HFFc6 (cell line): ENCODE measurements around the gene DGKZ. TPM values are rescaled to one million over a fixed set of nuclear protein-coding genes. Genes with fewer than 3 reads are reported as not detected.

Experiments used
- DNase-seq: peaks from one replicate; pipeline ENCODE4 v3.0.0-alpha.2; 2018
- H3K27ac Mint-ChIP-seq: 2 replicates; pipeline ENCODE4 v1.8.0; 2020; ENCODE audit warnings: mild to moderate bottlenecking, mixed read lengths
- H3K27me3 Mint-ChIP-seq: 2 replicates; pipeline ENCODE4 v1.8.0; 2021; ENCODE audit warnings: mild to moderate bottlenecking, moderate library complexity, mixed read lengths; ENCODE audit not compliant: insufficient read depth
- H3K36me3 Mint-ChIP-seq: 2 replicates; pipeline ENCODE4 v1.8.0; 2021; ENCODE audit warnings: low read depth, mixed read lengths
- H3K4me1 Mint-ChIP-seq: 2 replicates; pipeline ENCODE4 v1.8.0; 2020; ENCODE audit warnings: low read depth, mixed read lengths
- H3K4me3 Mint-ChIP-seq: 2 replicates; pipeline ENCODE4 v1.8.0; 2020; ENCODE audit warnings: mild to moderate bottlenecking, moderate library complexity, mixed read lengths
- H3K9me3 Mint-ChIP-seq: 2 replicates; pipeline ENCODE4 v1.8.0; 2020; ENCODE audit warnings: mild to moderate bottlenecking, mixed read lengths
- CTCF ChIP-seq: fragments of 200-600 bp; sonication (generic); IDR thresholded peaks from 2 replicates; pipeline ENCODE4 v1.5.0; 2021; ENCODE audit warnings: antibody characterized with exemption, mild to moderate bottlenecking
- total RNA-seq, 6 experiments: library from RNA; stranded (reverse); fragmentation: NEBNext Ultra II Directional; extraction: Animal tissue kit (Norgen Biotek cat#: 25700); gene quantifications; 2 replicates in 1 of 6; 3 replicates in 5 of 6; pipeline ENCODE4 v1.2.3, GENCODE V29; 2021

Gene DGKZ
- total RNA-seq, 6 experiments from 2014 or later: 40.4 to 49.8 (median 46.2) TPM

GRCh38 chr11:46382646-46383403 lies 35.6 kb downstream of the DGKZ start:
- Mint-ChIP-seq H3K4me1 (peaks cover 12% of the 10 kb centered on the region), H3K36me3 (no peaks in the 10 kb centered on the region; the same call in 1 of the 2 replicates), H3K27me3 (peaks cover 16% of the 10 kb centered on the region), H3K4me3 (no peak overlapping the region), H3K27ac (no peak overlapping the region), H3K9me3 (no peaks in the 10 kb centered on the region)
- peak; percentile 87 for TF ChIP-seq CTCF
- DNase-seq: peak; percentile 32

- Mint-ChIP-seq H3K27ac (no peak overlapping the region), H3K9me3 (no peaks in the 10 kb centered on the region), H3K4me3 (no peak overlapping the region), H3K4me1 (peaks cover 18% of the 10 kb centered on the region), H3K36me3 (no peaks in the 10 kb centered on the region; the same call in 1 of the 2 replicates), H3K27me3 (peaks cover 19% of the 10 kb centered on the region)
- no peak for DNase-seq
- peak; percentile 62 for TF ChIP-seq CTCF
Measured at GRCh38 chr11:46383404-46383758, 36.1 kb downstream of the DGKZ start.

DNA sequence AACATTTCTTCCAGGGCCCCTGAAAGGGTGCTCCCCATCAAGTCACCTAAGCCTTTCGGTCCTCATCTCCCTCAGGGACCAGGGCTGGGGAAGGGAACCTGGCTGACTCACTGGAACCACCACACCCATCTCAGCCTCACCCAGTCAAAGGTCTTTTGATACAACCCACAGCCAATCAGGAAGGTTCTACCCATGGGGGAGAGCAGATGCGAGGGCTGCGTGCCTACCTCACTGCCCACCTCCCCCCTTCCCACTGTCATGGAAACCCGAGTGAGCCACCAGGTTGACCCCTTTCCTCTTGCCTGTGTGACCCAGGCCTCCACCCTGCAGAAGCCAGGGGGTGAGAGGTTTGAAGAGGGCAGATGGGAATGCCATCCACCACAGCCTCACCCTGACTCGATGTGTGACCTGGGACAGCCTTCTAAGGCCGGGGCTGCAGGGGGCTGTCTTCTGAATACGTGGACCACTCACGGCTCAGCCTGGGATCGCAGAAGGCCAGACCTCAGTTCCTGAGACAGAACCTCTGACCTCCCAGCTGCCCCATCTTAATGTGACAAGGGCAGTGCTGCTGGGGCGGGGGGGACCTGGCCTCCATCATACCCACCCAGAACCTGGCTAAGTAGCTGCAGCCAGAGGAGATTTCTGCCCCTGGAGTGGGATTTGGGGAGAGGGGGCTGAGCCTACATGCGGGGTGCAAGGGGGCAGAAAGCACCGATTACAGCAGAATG lies 36.9 kb downstream of the DGKZ start:
- no peaks in the 10 kb centered on the region; the same call in 1 of the 2 replicates for H3K36me3 Mint-ChIP-seq
- no peak for TF ChIP-seq CTCF
- peaks cover 24% of the 10 kb centered on the region for H3K27me3 Mint-ChIP-seq
- H3K27ac Mint-ChIP-seq: no peak overlapping the region
- H3K4me1 Mint-ChIP-seq: peaks cover 25% of the 10 kb centered on the region
- no peaks in the 10 kb centered on the region for H3K9me3 Mint-ChIP-seq
- no peak for DNase-seq
- no peak overlapping the region for H3K4me3 Mint-ChIP-seq

DNA sequence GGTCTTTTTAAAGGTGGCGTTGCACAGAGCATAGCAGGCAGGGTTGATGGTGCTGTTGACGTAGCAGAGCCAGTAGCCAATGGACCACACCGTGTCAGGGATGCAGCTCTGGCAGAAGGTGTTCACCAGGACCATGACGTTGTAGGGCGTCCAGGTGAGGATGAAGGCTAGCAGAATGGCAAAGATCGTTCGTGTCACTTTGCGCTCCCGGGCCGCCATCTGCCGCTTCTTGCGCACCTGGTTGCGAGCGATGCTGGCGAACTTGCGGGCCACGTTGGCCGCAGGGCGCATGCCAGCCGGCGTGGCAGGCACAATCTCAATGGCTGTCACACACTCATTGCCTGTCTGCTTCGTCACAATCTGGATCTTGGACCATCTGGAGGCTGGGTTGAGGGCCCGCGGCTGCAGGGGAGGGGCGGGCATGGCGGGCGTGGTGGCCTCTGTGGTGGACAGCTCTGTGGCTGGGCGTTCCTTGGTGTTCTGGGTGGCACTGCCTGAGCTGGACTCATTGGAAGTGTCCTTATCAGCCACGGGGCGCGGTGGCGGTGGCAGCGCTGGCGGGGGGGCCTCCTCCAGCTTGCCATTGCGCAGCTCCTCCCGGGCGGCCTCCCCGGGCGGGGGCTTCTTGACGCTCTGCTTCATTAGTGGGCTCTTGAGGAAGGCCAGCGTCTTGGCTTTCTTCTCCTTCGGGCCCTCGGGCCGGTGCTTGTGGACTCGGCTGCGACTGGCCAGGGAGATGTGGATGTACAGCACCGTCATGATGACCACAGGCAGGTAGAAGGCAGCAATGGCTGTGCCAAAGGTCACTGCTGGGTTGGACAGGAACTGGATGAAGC lies 38.1 kb downstream of the DGKZ start:
- H3K36me3 Mint-ChIP-seq: no peaks in the 10 kb centered on the region; the same call in 1 of the 2 replicates
- H3K9me3 Mint-ChIP-seq: no peaks in the 10 kb centered on the region
- H3K4me1 Mint-ChIP-seq: peaks cover 25% of the 10 kb centered on the region
- no peak for DNase-seq
- no peak for TF ChIP-seq CTCF
- H3K4me3 Mint-ChIP-seq: no peak overlapping the region
- H3K27ac Mint-ChIP-seq: no peak overlapping the region
- peaks cover 23% of the 10 kb centered on the region for H3K27me3 Mint-ChIP-seq

GRCh38 chr11:46386005-46386578 lies 38.8 kb downstream of the DGKZ start:
- Mint-ChIP-seq H3K36me3 (no peaks in the 10 kb centered on the region; the same call in 1 of the 2 replicates), H3K9me3 (no peaks in the 10 kb centered on the region), H3K27ac (no peak overlapping the region), H3K4me1 (peaks cover 25% of the 10 kb centered on the region), H3K4me3 (no peak overlapping the region), H3K27me3 (peaks cover 23% of the 10 kb centered on the region)
- no peak for TF ChIP-seq CTCF
- DNase-seq: no peak
